HG03521 (cell line): ENCODE measurements around the gene OSBPL5.
"Not testable (repeated sequence)": the region's sequence is repeated elsewhere in the genome, so short reads cannot be mapped to it uniquely, and the experiment has no call there.

Experiments
- ATAC-seq: cut with Tn5 transposase; IDR thresholded peaks from one replicate; pipeline ENCODE4 v1.9.1; 2021; ENCODE audit warnings: mild to moderate bottlenecking, moderate library complexity; ENCODE audit not compliant: unreplicated experiment

OSBPL5 gene

GRCh38 chr11:3123761-3124733 is 41.1 kb downstream of the OSBPL5 start:
- no peak for ATAC-seq

GRCh38 chr11:3123305-3123704 is 41.8 kb downstream of the OSBPL5 start:
- ATAC-seq, result no peak

- no peak for ATAC-seq
Measured at GRCh38 chr11:3122775-3123201, 42.3 kb downstream of the OSBPL5 start.

GRCh38 chr11:3121931-3122774 is 43.0 kb downstream of the OSBPL5 start:
- ATAC-seq, result no peak

DNA sequence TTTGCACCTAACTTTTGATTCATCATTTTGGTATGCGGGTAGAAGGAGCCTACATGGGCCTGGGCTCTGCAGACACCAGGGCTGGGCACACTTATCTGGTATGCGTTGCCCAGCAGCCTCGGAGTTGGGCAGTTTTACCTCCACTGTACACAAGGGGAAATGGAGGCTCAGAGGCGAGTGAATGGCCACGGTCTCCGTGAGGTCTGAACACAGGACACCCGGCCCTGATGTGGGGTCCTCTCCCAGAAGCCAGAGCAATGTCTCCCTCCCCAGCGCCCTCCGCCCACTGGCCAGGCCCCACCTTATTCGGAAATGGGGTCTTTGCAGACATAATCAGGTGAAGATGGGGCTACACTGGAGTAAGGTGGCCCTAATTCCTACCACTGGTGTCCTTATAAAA is 43.7 kb downstream of the OSBPL5 start:
- ATAC-seq, result no peak

GRCh38 chr11:3120071-3120792 is 44.9 kb downstream of the OSBPL5 start:
- no peak for ATAC-seq

DNA sequence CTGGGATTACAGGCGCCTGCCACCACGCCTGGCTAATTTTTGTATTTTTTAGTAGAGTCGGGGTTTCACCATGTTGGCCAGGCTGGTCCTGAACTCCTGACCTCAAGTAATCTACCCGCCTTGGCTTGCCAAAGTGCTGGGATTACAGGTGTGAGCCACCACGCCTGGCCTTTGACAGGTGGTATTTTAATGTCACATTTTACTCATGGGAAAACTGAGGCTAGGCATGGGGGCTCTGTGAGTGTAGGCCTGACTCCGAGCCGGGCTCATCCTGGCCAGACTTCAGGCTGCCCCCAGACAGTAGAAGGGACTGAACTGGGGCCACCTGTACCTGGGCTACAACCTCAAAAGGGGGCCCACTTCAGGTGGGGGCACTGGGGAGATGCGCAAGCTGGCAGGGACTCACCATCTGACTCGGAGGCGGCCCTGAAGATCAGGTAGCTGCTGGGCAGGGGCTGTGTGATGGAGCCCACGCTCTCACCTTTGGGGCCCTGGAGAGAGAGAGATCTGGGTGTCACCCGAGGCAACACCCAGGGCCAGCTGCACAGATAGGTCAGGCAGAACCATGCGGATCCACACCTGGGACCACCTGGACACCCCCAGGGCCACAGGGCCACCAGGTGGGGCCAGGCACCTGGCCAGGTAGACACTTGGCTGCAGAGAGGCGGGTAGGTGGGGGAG is 45.8 kb downstream of the OSBPL5 start:
- ATAC-seq, result no peak

GRCh38 chr11:3115321-3115720 is 49.8 kb downstream of the OSBPL5 start:
- ATAC-seq, result no peak

- ATAC-seq, result not testable (repeated sequence)
Measured at GRCh38 chr11:3113661-3114060, 51.4 kb downstream of the OSBPL5 start.

GRCh38 chr11:3111919-3112690 is 53.0 kb downstream of the OSBPL5 start:
- no peak for ATAC-seq

- no peak for ATAC-seq
Measured at GRCh38 chr11:3111466-3111865, 53.6 kb downstream of the OSBPL5 start.

GRCh38 chr11:3109921-3110706 is 55.0 kb downstream of the OSBPL5 start:
- no peak for ATAC-seq

- ATAC-seq, result no peak
Measured at GRCh38 chr11:3109434-3109833, 55.7 kb downstream of the OSBPL5 start.

GRCh38 chr11:3108183-3108721 is 56.9 kb downstream of the OSBPL5 start:
- ATAC-seq, result no peak

- ATAC-seq, result no peak
Measured at GRCh38 chr11:3107608-3108182, 57.4 kb downstream of the OSBPL5 start.

GRCh38 chr11:3106736-3107524 is 58.2 kb downstream of the OSBPL5 start:
- no peak for ATAC-seq
